NT2/D1 (cell line): ENCODE data around the gene SPTAN1.

ENCODE experiments used
- SUZ12 ChIP-seq: IDR thresholded peaks from 2 replicates; pipeline ENCODE4 v1.6.1; 2011; ENCODE audit not compliant: insufficient read length, insufficient read depth; ENCODE audit errors: extremely low read depth
- YY1 ChIP-seq: IDR thresholded peaks from 2 replicates; pipeline ENCODE4 v1.6.1; 2011; ENCODE audit not compliant: insufficient read length, insufficient read depth
- ZNF274 ChIP-seq: IDR thresholded peaks from 2 replicates; pipeline ENCODE4 v1.6.1; 2011; ENCODE audit warnings: mild to moderate bottlenecking, low read depth, low read length

DNA sequence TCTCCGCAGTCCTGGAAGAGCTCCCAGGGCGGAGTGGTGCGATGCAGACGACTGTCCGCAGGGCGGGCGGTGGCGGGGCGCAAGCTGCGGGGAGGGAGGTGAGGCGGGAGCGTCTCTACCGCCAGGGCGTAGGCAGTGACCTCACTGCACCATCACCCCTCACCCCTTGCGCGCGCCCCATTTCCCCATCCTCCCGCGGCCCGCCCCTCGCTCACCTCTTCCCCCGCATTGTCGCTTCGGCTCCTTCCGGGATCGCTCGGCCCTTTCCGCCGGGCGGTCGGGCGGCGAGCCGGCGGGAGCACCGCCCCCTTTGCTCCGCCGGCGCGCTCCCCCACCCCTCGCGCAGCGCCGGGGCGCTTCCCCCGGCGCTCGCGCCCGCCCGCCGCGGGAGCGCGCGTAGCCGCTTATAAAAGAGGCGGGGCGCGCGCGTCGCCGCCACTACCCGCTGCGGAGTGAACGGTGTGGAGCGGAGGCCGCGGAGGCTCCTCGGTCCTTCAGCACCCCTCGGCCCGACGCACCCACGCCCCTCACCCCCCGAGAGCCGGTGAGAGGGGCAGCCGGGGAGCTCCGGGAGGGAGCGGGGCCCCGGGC, at the start of gene SPTAN1:
- TF ChIP-seq ZNF274 (no peak), YY1 (no peak), SUZ12 (no peak)
